Astrocyte (in vitro differentiated cells and primary cell): ENCODE measurements around the gene DSG1. TPM values are rescaled to one million over a fixed set of nuclear protein-coding genes. Genes with fewer than 3 reads are reported as not detected.

Source experiments
- DNase-seq: peaks from one replicate; pipeline ENCODE4 v3.0.0-alpha.2; 2010; ENCODE audit warnings: low read depth
- FAIRE-seq: peaks from 2 replicates; lab custom pipeline; 2011; peaks lifted over from hg19 to GRCh38; lab: Jason Lieb, UNC
- H2AFZ ChIP-seq: 2 replicates; pipeline ENCODE4 v1.6.0; 2012; ENCODE audit warnings: low read depth, low read length, inconsistent platforms
- H3K27ac ChIP-seq: 2 replicates; pipeline ENCODE4 v1.5.1; 2011; ENCODE audit warnings: low read depth, low read length, inconsistent platforms
- H3K27me3 ChIP-seq: 2 replicates; pipeline ENCODE4 v1.6.0; 2011; ENCODE audit warnings: low read length, inconsistent platforms; ENCODE audit not compliant: insufficient read depth
- H3K36me3 ChIP-seq: 2 replicates; pipeline ENCODE4 v1.5.1; 2011; ENCODE audit warnings: low read length, inconsistent platforms; ENCODE audit not compliant: insufficient read depth
- H3K4me1 ChIP-seq: 2 replicates; pipeline ENCODE4 v1.5.1; 2011; ENCODE audit warnings: low read length, inconsistent platforms; ENCODE audit not compliant: insufficient read depth
- H3K4me2 ChIP-seq: 2 replicates; pipeline ENCODE4 v1.6.0; 2012; ENCODE audit warnings: low read length, inconsistent platforms
- H3K4me3 ChIP-seq: 2 replicates; pipeline ENCODE4 v1.5.1; 2011; ENCODE audit warnings: low read depth, mild to moderate bottlenecking, low read length, inconsistent platforms; ENCODE audit not compliant: insufficient read depth
- H3K79me2 ChIP-seq: 2 replicates; pipeline ENCODE4 v1.6.0; 2012; ENCODE audit warnings: mild to moderate bottlenecking, low read length, inconsistent platforms; ENCODE audit not compliant: insufficient read depth
- H3K9ac ChIP-seq: 2 replicates; pipeline ENCODE4 v1.6.0; 2012; ENCODE audit warnings: mild to moderate bottlenecking, low read length, inconsistent platforms
- H3K9me3 ChIP-seq: 2 replicates; pipeline ENCODE4 v1.5.1; 2012; ENCODE audit warnings: low read depth, mild to moderate bottlenecking, low read length, inconsistent platforms; ENCODE audit not compliant: insufficient read depth
- H4K20me1 ChIP-seq: 2 replicates; pipeline ENCODE4 v1.6.0; 2012; ENCODE audit warnings: low read length, inconsistent platforms; ENCODE audit not compliant: insufficient read depth
- H3K27ac Mint-ChIP-seq: one replicate; pipeline ENCODE4 v1.8.0; 2021; ENCODE audit warnings: mild to moderate bottlenecking, mixed read lengths; ENCODE audit not compliant: unreplicated experiment
- H3K27me3 Mint-ChIP-seq: one replicate; pipeline ENCODE4 v1.8.0; 2021; ENCODE audit warnings: low read depth, mixed read lengths; ENCODE audit not compliant: unreplicated experiment
- H3K36me3 Mint-ChIP-seq: one replicate; pipeline ENCODE4 v1.8.0; 2021; ENCODE audit warnings: low read depth, mixed read lengths; ENCODE audit not compliant: unreplicated experiment
- H3K4me1 Mint-ChIP-seq: one replicate; pipeline ENCODE4 v1.8.0; 2021; ENCODE audit warnings: low read depth, mixed read lengths; ENCODE audit not compliant: unreplicated experiment
- H3K4me3 Mint-ChIP-seq: one replicate; pipeline ENCODE4 v1.8.0; 2021; ENCODE audit warnings: mild to moderate bottlenecking, moderate library complexity, mixed read lengths; ENCODE audit not compliant: unreplicated experiment
- H3K9me3 Mint-ChIP-seq: one replicate; pipeline ENCODE4 v1.8.0; 2021; ENCODE audit warnings: mild to moderate bottlenecking, mixed read lengths; ENCODE audit not compliant: unreplicated experiment
- CTCF ChIP-seq: IDR thresholded peaks from 2 replicates; pipeline ENCODE4 v1.5.1; 2011; ENCODE audit warnings: low read depth, mild to moderate bottlenecking, inconsistent platforms, low read length, moderate library complexity; ENCODE audit not compliant: insufficient read depth
- EZH2 ChIP-seq: IDR thresholded peaks from 2 replicates; pipeline ENCODE4 v1.6.1; 2012; ENCODE audit warnings: mild to moderate bottlenecking, low read length, inconsistent platforms; ENCODE audit not compliant: insufficient read depth
- total RNA-seq: library from RNA; stranded (reverse); gene quantifications from 2 replicates; pipeline ENCODE4 v1.2.1, GENCODE V29; 2021

Gene DSG1
- total RNA-seq, 1 donor from 2014 or later: 0.05 TPM

- H3K36me3 Mint-ChIP-seq: no peaks in the 10 kb centered on the region
- no peak overlapping the region for H2AFZ ChIP-seq
- no peak overlapping the region for H3K9ac ChIP-seq
- DNase-seq (no peak), FAIRE-seq (no peak)
- H3K27ac Mint-ChIP-seq: no peak overlapping the region
- H3K4me1 Mint-ChIP-seq: peaks cover 21% of the 10 kb centered on the region
- no peak overlapping the region for H3K27ac ChIP-seq
- no peak overlapping the region for H3K4me3 ChIP-seq
- H3K27me3 ChIP-seq: no peaks in the 10 kb centered on the region
- H3K4me1 ChIP-seq: peaks cover 7% of the 10 kb centered on the region
- no peaks in the 10 kb centered on the region for H3K27me3 Mint-ChIP-seq
- no peaks in the 10 kb centered on the region for H3K9me3 ChIP-seq
- H3K4me3 Mint-ChIP-seq: no peak overlapping the region
- H4K20me1 ChIP-seq: no peaks in the 10 kb centered on the region
- H3K4me2 ChIP-seq: no peak overlapping the region
- H3K9me3 Mint-ChIP-seq: no peaks in the 10 kb centered on the region
- no peaks in the 10 kb centered on the region for H3K36me3 ChIP-seq
- H3K79me2 ChIP-seq: no peaks in the 10 kb centered on the region
- TF ChIP-seq CTCF: no peak
- no peak for TF ChIP-seq EZH2
Measured at GRCh38 chr18:31270578-31270977, 47.4 kb upstream of the DSG1 start.

- Histone ChIP-seq H3K27ac (no peak overlapping the region), H3K9me3 (no peaks in the 10 kb centered on the region), H4K20me1 (no peaks in the 10 kb centered on the region), H3K36me3 (no peaks in the 10 kb centered on the region), H3K4me2 (no peak overlapping the region), H3K27me3 (no peaks in the 10 kb centered on the region), H3K79me2 (no peaks in the 10 kb centered on the region), H3K9ac (no peak overlapping the region), H2AFZ (no peak overlapping the region), H3K4me1 (peaks cover 10% of the 10 kb centered on the region), H3K4me3 (no peak overlapping the region)
- H3K9me3 Mint-ChIP-seq: no peaks in the 10 kb centered on the region
- DNase-seq: no peak
- FAIRE-seq: no peak
- H3K27ac Mint-ChIP-seq: no peak overlapping the region
- peaks cover 12% of the 10 kb centered on the region for H3K4me1 Mint-ChIP-seq
- H3K4me3 Mint-ChIP-seq: no peak overlapping the region
- no peaks in the 10 kb centered on the region for H3K36me3 Mint-ChIP-seq
- H3K27me3 Mint-ChIP-seq: no peaks in the 10 kb centered on the region
- no peak for TF ChIP-seq CTCF
- no peak for TF ChIP-seq EZH2
Measured at GRCh38 chr18:31273812-31274527, 44.0 kb upstream of the DSG1 start.

- H3K27ac ChIP-seq: no peak overlapping the region
- H4K20me1 ChIP-seq: no peaks in the 10 kb centered on the region
- FAIRE-seq (no peak), DNase-seq (peak; percentile 72)
- Mint-ChIP-seq H3K4me3 (no peak overlapping the region), H3K36me3 (no peaks in the 10 kb centered on the region), H3K9me3 (no peaks in the 10 kb centered on the region), H3K4me1 (peaks cover 11% of the 10 kb centered on the region), H3K27me3 (no peaks in the 10 kb centered on the region), H3K27ac (peak overlapping the region; percentile 2)
- H3K79me2 ChIP-seq: no peaks in the 10 kb centered on the region
- no peaks in the 10 kb centered on the region for H3K9me3 ChIP-seq
- no peaks in the 10 kb centered on the region for H3K36me3 ChIP-seq
- H3K9ac ChIP-seq: no peak overlapping the region
- H3K4me1 ChIP-seq: peaks cover 8% of the 10 kb centered on the region
- TF ChIP-seq EZH2 (no peak), CTCF (no peak)
- H3K4me3 ChIP-seq: no peak overlapping the region
- no peak overlapping the region for H3K4me2 ChIP-seq
- H2AFZ ChIP-seq: no peak overlapping the region
- no peaks in the 10 kb centered on the region for H3K27me3 ChIP-seq
Measured at GRCh38 chr18:31274931-31275330, 43.0 kb upstream of the DSG1 start.
